Mesothelial cell of epicardium (in vitro differentiated cells): ENCODE results near the gene ASB14. TPM values are rescaled to one million over a fixed set of nuclear protein-coding genes. Genes with fewer than 3 reads are reported as not detected.

ENCODE experiments used
- DNase-seq, 2 experiments: peaks; one replicate each; pipeline ENCODE4 v3.0.0; 2021; ENCODE audit warnings: low spot score in 2 of 2; ENCODE audit not compliant: unreplicated experiment in 2 of 2
- H3K27ac Mint-ChIP-seq: 2 replicates; pipeline ENCODE4 v1.8.0; 2021; ENCODE audit warnings: mixed read lengths
- H3K27me3 Mint-ChIP-seq: 2 replicates; pipeline ENCODE4 v1.8.0; 2021; ENCODE audit warnings: low read depth, mixed read lengths
- H3K36me3 Mint-ChIP-seq: 2 replicates; pipeline ENCODE4 v1.8.0; 2021; ENCODE audit warnings: mixed read lengths
- H3K4me1 Mint-ChIP-seq: 2 replicates; pipeline ENCODE4 v1.8.0; 2021; ENCODE audit warnings: mixed read lengths
- H3K4me3 Mint-ChIP-seq: 2 replicates; pipeline ENCODE4 v1.8.0; 2021; ENCODE audit warnings: mild to moderate bottlenecking, moderate library complexity, mixed read lengths
- H3K9me3 Mint-ChIP-seq: 2 replicates; pipeline ENCODE4 v1.8.0; 2021; ENCODE audit warnings: mixed read lengths
- total RNA-seq: library from RNA; stranded (reverse); gene quantifications from 3 replicates; pipeline ENCODE4 v1.2.1, GENCODE V29; 2021
- TF ChIP-seq, protein P1 (sequence below): fragments of 200-600 bp; sonication (generic); IDR thresholded peaks from one replicate; pipeline ENCODE4 v1.5.0; 2021; ENCODE audit warnings: antibody characterized with exemption; ENCODE audit not compliant: unreplicated experiment

The ASB14 gene
- total RNA-seq, 1 donor from 2014 or later: not detected

DNA sequence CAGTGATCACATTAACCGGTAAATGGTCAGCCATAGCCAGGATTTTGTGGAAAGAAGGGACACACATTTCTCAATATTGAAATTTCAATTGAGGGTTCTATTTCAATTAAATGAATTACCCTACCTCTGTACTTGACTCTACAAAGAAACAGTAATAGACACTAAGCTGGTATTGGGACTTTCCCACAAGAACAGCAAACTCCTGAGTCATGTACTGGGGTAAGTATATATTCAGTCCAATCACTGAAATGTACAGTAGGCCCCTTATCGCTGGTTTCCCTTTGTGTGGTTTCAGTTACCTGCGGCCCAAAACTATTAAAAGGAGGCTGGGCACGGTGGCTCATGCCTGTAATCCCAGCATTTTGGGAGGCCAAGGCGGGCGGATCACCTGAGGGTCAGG, 17.6 kb downstream of the ASB14 start:
- Mint-ChIP-seq H3K36me3 (peaks cover 15% of the 10 kb centered on the region), H3K27ac (no peak overlapping the region), H3K9me3 (no peaks in the 10 kb centered on the region), H3K4me1 (no peaks in the 10 kb centered on the region), H3K27me3 (no peaks in the 10 kb centered on the region), H3K4me3 (no peak overlapping the region)
- TF ChIP-seq, protein P1, sequence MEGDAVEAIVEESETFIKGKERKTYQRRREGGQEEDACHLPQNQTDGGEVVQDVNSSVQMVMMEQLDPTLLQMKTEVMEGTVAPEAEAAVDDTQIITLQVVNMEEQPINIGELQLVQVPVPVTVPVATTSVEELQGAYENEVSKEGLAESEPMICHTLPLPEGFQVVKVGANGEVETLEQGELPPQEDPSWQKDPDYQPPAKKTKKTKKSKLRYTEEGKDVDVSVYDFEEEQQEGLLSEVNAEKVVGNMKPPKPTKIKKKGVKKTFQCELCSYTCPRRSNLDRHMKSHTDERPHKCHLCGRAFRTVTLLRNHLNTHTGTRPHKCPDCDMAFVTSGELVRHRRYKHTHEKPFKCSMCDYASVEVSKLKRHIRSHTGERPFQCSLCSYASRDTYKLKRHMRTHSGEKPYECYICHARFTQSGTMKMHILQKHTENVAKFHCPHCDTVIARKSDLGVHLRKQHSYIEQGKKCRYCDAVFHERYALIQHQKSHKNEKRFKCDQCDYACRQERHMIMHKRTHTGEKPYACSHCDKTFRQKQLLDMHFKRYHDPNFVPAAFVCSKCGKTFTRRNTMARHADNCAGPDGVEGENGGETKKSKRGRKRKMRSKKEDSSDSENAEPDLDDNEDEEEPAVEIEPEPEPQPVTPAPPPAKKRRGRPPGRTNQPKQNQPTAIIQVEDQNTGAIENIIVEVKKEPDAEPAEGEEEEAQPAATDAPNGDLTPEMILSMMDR: no peak
- no peak for DNase-seq

DNA sequence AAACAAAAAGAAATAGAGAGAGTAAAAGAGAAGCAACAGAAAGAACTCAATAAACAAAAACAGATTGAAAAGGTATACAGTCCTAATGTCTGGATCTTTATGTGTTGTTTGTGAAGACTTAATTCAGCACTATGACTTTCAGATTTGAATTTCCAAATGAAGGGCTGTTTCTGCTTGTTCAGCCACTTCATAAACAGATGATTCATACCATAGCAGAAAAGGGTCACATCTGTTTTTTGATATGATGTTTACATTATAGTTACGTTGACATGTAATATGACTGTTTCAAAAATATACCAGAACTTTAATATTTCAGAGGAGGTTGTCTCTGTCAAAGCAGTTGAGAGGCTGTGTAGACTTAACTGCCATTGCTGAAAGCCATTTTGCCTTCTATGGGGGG, 24.1 kb downstream of the ASB14 start:
- DNase-seq: no peak
- Mint-ChIP-seq H3K36me3 (peaks cover 64% of the 10 kb centered on the region), H3K9me3 (peaks cover 32% of the 10 kb centered on the region), H3K4me1 (no peaks in the 10 kb centered on the region), H3K27ac (no peak overlapping the region), H3K4me3 (no peak overlapping the region), H3K27me3 (no peaks in the 10 kb centered on the region)
- TF ChIP-seq, protein P1: no peak

DNA sequence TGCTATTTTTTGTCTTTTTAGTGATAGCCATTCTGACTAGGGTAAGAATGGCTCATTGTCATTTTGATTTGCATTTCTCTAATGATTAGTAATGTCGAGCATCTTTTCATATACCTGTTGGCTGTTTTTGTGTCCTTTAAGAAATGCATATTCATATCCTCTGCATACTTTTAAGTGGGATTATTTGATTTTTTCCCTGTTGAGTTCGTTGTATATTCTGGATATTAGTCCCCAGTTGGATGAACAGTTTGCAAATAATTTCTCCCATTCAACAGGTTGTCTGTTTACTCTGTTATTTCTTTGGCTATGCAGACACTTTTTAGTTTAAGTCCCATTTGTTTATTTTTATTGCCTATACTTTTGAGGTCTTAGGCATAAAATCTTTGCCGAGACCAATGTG, 30.6 kb downstream of the ASB14 start:
- Mint-ChIP-seq H3K4me3 (no peak overlapping the region), H3K27ac (no peak overlapping the region), H3K27me3 (no peaks in the 10 kb centered on the region), H3K36me3 (peaks cover 73% of the 10 kb centered on the region), H3K9me3 (peaks cover 50% of the 10 kb centered on the region), H3K4me1 (no peaks in the 10 kb centered on the region)
- TF ChIP-seq, protein P1: no peak
- no peak for DNase-seq

DNA sequence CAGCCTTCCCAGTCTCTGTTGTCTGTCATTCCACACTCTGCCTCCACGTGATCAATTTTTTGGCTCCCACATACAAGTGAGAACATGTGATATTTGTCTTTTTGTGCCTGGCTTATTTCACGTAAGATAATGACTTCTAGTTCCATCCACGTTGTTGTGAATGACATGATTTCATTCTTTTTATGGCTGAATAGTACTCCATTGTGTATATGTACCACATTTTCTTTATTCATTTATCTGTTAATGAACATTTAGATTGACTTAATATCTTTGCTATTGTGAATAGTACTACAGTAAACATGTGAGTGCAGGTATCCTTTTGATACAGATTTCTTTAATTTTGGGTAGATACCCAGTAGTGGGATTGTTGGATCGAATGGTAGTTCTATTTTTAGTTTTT, 31.4 kb downstream of the ASB14 start:
- peaks cover 42% of the 10 kb centered on the region for H3K9me3 Mint-ChIP-seq
- DNase-seq: no peak
- H3K27ac Mint-ChIP-seq: no peak overlapping the region
- no peaks in the 10 kb centered on the region for H3K27me3 Mint-ChIP-seq
- peaks cover 65% of the 10 kb centered on the region for H3K36me3 Mint-ChIP-seq
- TF ChIP-seq, protein P1: no peak
- no peak overlapping the region for H3K4me3 Mint-ChIP-seq
- no peaks in the 10 kb centered on the region for H3K4me1 Mint-ChIP-seq

DNA sequence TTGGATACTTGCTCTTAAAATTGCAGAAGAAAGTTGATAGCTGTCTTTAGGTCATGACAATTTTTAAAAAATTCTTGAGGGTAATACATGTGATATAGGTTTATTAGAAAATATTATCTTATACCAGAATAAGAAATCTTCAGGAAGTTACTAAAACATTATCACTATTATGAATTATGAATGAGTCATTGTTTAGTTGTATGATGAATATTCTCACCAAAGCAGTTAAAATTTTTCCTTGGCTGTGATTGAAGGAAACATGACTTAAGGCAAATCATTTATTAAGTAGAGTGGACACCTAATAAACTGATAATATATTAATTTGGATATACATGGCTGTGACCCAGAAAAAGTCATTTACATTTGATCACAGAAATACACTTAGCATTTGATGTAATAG, 34.8 kb downstream of the ASB14 start:
- Mint-ChIP-seq H3K4me1 (no peaks in the 10 kb centered on the region), H3K9me3 (peaks cover 14% of the 10 kb centered on the region), H3K27me3 (no peaks in the 10 kb centered on the region), H3K27ac (no peak overlapping the region), H3K4me3 (no peak overlapping the region), H3K36me3 (peaks cover 40% of the 10 kb centered on the region)
- TF ChIP-seq, protein P1: no peak
- no peak for DNase-seq

DNA sequence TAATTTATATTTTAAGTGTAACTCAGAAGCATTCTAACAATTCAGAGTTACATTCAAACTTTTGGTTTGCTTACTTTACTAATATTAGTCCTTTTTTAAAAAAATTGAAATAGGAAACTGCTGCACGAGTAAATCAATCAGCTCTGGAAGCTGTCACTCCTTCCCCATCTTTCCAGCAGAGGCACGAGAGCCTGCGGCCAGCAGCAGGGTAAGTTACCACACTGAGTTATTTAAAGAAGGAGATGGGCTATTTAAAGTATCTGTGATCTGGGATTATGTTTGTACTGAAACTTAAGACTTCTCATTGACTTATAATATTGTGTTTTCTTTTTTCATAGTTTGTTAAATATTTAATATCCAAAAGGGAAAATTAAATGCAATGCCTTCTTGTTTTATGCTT, 35.6 kb downstream of the ASB14 start:
- no peak for DNase-seq
- TF ChIP-seq, protein P1: no peak
- no peaks in the 10 kb centered on the region for H3K27me3 Mint-ChIP-seq
- no peak overlapping the region for H3K27ac Mint-ChIP-seq
- no peak overlapping the region for H3K4me3 Mint-ChIP-seq
- peaks cover 2% of the 10 kb centered on the region for H3K4me1 Mint-ChIP-seq
- H3K36me3 Mint-ChIP-seq: peaks cover 34% of the 10 kb centered on the region
- H3K9me3 Mint-ChIP-seq: peaks cover 7% of the 10 kb centered on the region
